MM.1S (cell line): Measurements from ENCODE around the gene NFAT5.

ENCODE experiments used
- DNase-seq: peaks from one replicate; pipeline ENCODE4 v3.0.0-alpha.2; 2015
- H2AFZ ChIP-seq: fragments of 300-600 bp; sonication (generic); 2 replicates; pipeline ENCODE4 v1.6.0; 2016; ENCODE audit warnings: antibody characterized with exemption, low read length
- H3F3A ChIP-seq: fragments of 300-600 bp; sonication (generic); 2 replicates; pipeline ENCODE4 v1.6.1; 2016; ENCODE audit warnings: mild to moderate bottlenecking, antibody characterized with exemption, low read length, moderate library complexity, mixed read lengths; ENCODE audit not compliant: insufficient read depth
- H3K27ac ChIP-seq: fragments of 300-600 bp; sonication (generic); 2 replicates; pipeline ENCODE4 v1.5.1; 2016; ENCODE audit warnings: mild to moderate bottlenecking, low read length
- H3K27me3 ChIP-seq: fragments of 300-600 bp; sonication (generic); replicated peaks from 2 replicates; pipeline ENCODE4 v1.6.0; 2016; ENCODE audit warnings: low read length; ENCODE audit not compliant: insufficient read depth
- H3K36me3 ChIP-seq: fragments of 300-600 bp; sonication (generic); replicated peaks from 2 replicates; pipeline ENCODE4 v1.6.1; 2016; ENCODE audit warnings: mild to moderate bottlenecking, low read length, mixed read lengths; ENCODE audit not compliant: insufficient read depth
- H3K4me1 ChIP-seq: fragments of 300-600 bp; sonication (generic); 2 replicates; pipeline ENCODE4 v1.6.1; 2016; ENCODE audit warnings: low read length, mixed read lengths
- H3K4me2 ChIP-seq: fragments of 300-600 bp; sonication (generic); 2 replicates; pipeline ENCODE4 v1.6.0; 2016; ENCODE audit warnings: low read depth, low read length
- H3K4me3 ChIP-seq: fragments of 300-600 bp; sonication (generic); 2 replicates; pipeline ENCODE4 v1.5.1; 2016; ENCODE audit warnings: low read length, mixed read lengths
- H3K79me2 ChIP-seq: fragments of 300-600 bp; sonication (generic); 2 replicates; pipeline ENCODE4 v1.6.1; 2016; ENCODE audit warnings: mixed run types, low read length, mixed read lengths
- H3K9ac ChIP-seq: fragments of 300-600 bp; sonication (generic); 2 replicates; pipeline ENCODE4 v1.6.1; 2016; ENCODE audit warnings: low read length, mixed read lengths
- H3K9me2 ChIP-seq: fragments of 300-600 bp; sonication (generic); replicated peaks from 2 replicates; pipeline ENCODE4 v1.6.1; 2016; ENCODE audit warnings: mild to moderate bottlenecking, low read length, mixed read lengths; ENCODE audit not compliant: insufficient read depth
- H3K9me3 ChIP-seq: fragments of 300-600 bp; sonication (generic); replicated peaks from 2 replicates; pipeline ENCODE4 v1.6.1; 2016; ENCODE audit warnings: mild to moderate bottlenecking, low read length, mixed read lengths; ENCODE audit not compliant: insufficient read depth
- H4K20me1 ChIP-seq: fragments of 300-600 bp; sonication (generic); 2 replicates; pipeline ENCODE4 v1.6.1; 2016; ENCODE audit warnings: mild to moderate bottlenecking, low read length, moderate library complexity, mixed read lengths; ENCODE audit not compliant: insufficient read depth
- EZH2 ChIP-seq: fragments of 300-600 bp; sonication (generic); optimal IDR thresholded peaks from 2 replicates; pipeline ENCODE3; 2017; ENCODE audit warnings: low read depth, mild to moderate bottlenecking, antibody characterized with exemption, low read length, mixed read lengths
- EZH2phosphoT487 ChIP-seq: fragments of 300-600 bp; sonication (generic); IDR thresholded peaks from 2 replicates; pipeline ENCODE4 v1.6.1; 2018; ENCODE audit warnings: antibody characterized with exemption, low read length
- TF ChIP-seq, protein P1 (sequence below): fragments of 300-600 bp; sonication (generic); IDR thresholded peaks from 2 replicates; pipeline ENCODE4 v1.5.1; 2016; ENCODE audit warnings: antibody characterized with exemption, low read length, mixed read lengths

Gene NFAT5

DNA sequence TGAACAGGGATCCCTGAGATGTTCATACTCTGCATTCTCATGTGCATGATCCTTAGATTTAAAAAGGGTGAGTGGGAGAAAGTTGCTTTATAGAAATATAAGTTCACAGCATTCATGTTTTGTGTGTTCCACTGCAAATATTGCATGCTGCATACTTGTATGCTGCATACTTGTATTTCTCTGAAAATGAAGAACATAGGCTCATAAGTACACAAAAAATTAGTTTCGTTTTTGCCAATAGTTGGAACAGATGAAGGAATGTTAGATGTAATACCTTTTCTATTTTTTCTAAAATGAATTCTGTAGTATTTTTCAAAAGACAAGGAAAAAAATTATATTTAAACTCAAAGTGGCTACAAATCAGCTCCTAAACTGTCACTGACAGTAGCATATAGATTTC, 79.0 kb downstream of the NFAT5 start:
- H3K27ac ChIP-seq = no peak overlapping the region

GRCh38 chr16:69647020-69647419, 81.3 kb downstream of the NFAT5 start:
- no peaks in the 10 kb centered on the region for H3K9me3 ChIP-seq
- no peak overlapping the region for H3K27ac ChIP-seq
- H3K4me3 ChIP-seq = no peak overlapping the region
- H3K36me3 ChIP-seq = no peaks in the 10 kb centered on the region; the same call in 1 of the 2 replicates
- H2AFZ ChIP-seq = no peak overlapping the region
- no peaks in the 10 kb centered on the region for H4K20me1 ChIP-seq
- H3F3A ChIP-seq = no peaks in the 10 kb centered on the region
- no peaks in the 10 kb centered on the region for H3K9me2 ChIP-seq
- H3K4me2 ChIP-seq = no peak overlapping the region
- DNase-seq = no peak
- TF ChIP-seq EZH2phosphoT487 = no peak
- H3K79me2 ChIP-seq = no peaks in the 10 kb centered on the region
- H3K9ac ChIP-seq = no peak overlapping the region
- no peaks in the 10 kb centered on the region for H3K27me3 ChIP-seq
- no peaks in the 10 kb centered on the region for H3K4me1 ChIP-seq

More for the DNA sequence above, 79.0 kb downstream of the NFAT5 start:
- H2AFZ ChIP-seq = no peak overlapping the region
- H3F3A ChIP-seq = no peaks in the 10 kb centered on the region
- H3K9ac ChIP-seq = no peak overlapping the region
- H3K4me1 ChIP-seq = no peaks in the 10 kb centered on the region
- no peaks in the 10 kb centered on the region for H3K9me3 ChIP-seq
- no peaks in the 10 kb centered on the region for H3K27me3 ChIP-seq
- H3K9me2 ChIP-seq = no peaks in the 10 kb centered on the region
- H3K36me3 ChIP-seq = no peaks in the 10 kb centered on the region; the same call in 1 of the 2 replicates
- no peaks in the 10 kb centered on the region for H4K20me1 ChIP-seq
- H3K4me2 ChIP-seq = no peak overlapping the region
- no peak overlapping the region for H3K4me3 ChIP-seq
- TF ChIP-seq EZH2 = no peak
- TF ChIP-seq, protein P1, sequence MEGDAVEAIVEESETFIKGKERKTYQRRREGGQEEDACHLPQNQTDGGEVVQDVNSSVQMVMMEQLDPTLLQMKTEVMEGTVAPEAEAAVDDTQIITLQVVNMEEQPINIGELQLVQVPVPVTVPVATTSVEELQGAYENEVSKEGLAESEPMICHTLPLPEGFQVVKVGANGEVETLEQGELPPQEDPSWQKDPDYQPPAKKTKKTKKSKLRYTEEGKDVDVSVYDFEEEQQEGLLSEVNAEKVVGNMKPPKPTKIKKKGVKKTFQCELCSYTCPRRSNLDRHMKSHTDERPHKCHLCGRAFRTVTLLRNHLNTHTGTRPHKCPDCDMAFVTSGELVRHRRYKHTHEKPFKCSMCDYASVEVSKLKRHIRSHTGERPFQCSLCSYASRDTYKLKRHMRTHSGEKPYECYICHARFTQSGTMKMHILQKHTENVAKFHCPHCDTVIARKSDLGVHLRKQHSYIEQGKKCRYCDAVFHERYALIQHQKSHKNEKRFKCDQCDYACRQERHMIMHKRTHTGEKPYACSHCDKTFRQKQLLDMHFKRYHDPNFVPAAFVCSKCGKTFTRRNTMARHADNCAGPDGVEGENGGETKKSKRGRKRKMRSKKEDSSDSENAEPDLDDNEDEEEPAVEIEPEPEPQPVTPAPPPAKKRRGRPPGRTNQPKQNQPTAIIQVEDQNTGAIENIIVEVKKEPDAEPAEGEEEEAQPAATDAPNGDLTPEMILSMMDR = no peak
- no peak for TF ChIP-seq EZH2phosphoT487
- DNase-seq = no peak
- no peaks in the 10 kb centered on the region for H3K79me2 ChIP-seq

GRCh38 chr16:69651217-69651616, 85.5 kb downstream of the NFAT5 start:
- Histone ChIP-seq H3K36me3 (no peaks in the 10 kb centered on the region; the same call in 1 of the 2 replicates), H3K4me2 (no peak overlapping the region), H4K20me1 (no peaks in the 10 kb centered on the region), H3K9ac (no peak overlapping the region), H3K9me3 (no peaks in the 10 kb centered on the region), H3K4me3 (no peak overlapping the region), H2AFZ (no peak overlapping the region), H3F3A (no peaks in the 10 kb centered on the region), H3K27me3 (no peaks in the 10 kb centered on the region), H3K79me2 (no peaks in the 10 kb centered on the region), H3K27ac (no peak overlapping the region), H3K9me2 (no peaks in the 10 kb centered on the region), H3K4me1 (no peaks in the 10 kb centered on the region)
- no peak for TF ChIP-seq EZH2
- TF ChIP-seq EZH2phosphoT487 = no peak
- TF ChIP-seq, protein P1 = no peak
- no peak for DNase-seq

- Histone ChIP-seq H3K27ac (no peak overlapping the region), H4K20me1 (no peaks in the 10 kb centered on the region), H3K9me3 (no peaks in the 10 kb centered on the region), H3K4me2 (no peak overlapping the region), H3F3A (no peaks in the 10 kb centered on the region), H2AFZ (no peak overlapping the region), H3K4me3 (no peak overlapping the region), H3K4me1 (no peaks in the 10 kb centered on the region), H3K79me2 (no peaks in the 10 kb centered on the region), H3K9ac (no peak overlapping the region), H3K27me3 (no peaks in the 10 kb centered on the region), H3K9me2 (no peaks in the 10 kb centered on the region), H3K36me3 (no peaks in the 10 kb centered on the region; the same call in 1 of the 2 replicates)
- no peak for DNase-seq
- TF ChIP-seq EZH2 (no peak), EZH2phosphoT487 (no peak)
- TF ChIP-seq, protein P1 = no peak
These were observed 88.6 kb downstream of the NFAT5 start for GRCh38 chr16:69654280-69654931.
